Right lobe of liver (tissue), 6 donors: ENCODE data around the gene MRPL49. TPM values are rescaled to one million over a fixed set of nuclear protein-coding genes. Genes with fewer than 3 reads are reported as not detected.

Experiments used
- ATAC-seq, 4 donors: fragments of 200-7000 bp; cut with Tn5 transposase; one replicate each; pipeline ENCODE4 v1.9.1; 2020; ENCODE audit warnings: mild to moderate bottlenecking in 4 of 4, moderate library complexity in 4 of 4
- DNase-seq, 3 donors: peaks; one replicate each; pipeline ENCODE4 v3.0.0-alpha.2; 2020
- H3K27ac ChIP-seq, 3 donors: fragments of 200-600 bp; one replicate each; pipeline ENCODE4 v1.8.0; 2022
- H3K27me3 ChIP-seq, 2 donors: fragments of 200-600 bp; one replicate each; pipeline ENCODE4 v1.8.0; 2022
- H3K36me3 ChIP-seq, 4 donors: fragments of 200-600 bp; sonication (generic) in 1 of 4; one replicate each; pipeline versions ENCODE4 v1.5.1 to v1.8.0; 2017 to 2022; ENCODE audit warnings: control low read depth in 1 of 4
- H3K4me1 ChIP-seq, 4 donors: fragments of 200-600 bp; sonication (generic) in 1 of 4; one replicate each; pipeline versions ENCODE4 v1.5.1 to v1.8.0; 2017 to 2022; ENCODE audit warnings: control low read depth in 1 of 4
- H3K4me3 ChIP-seq, 3 donors: fragments of 200-600 bp; one replicate each; pipeline ENCODE4 v1.8.0; 2022
- H3K9me3 ChIP-seq, 4 donors: fragments of 200-600 bp; sonication (generic) in 1 of 4; one replicate each; pipeline versions ENCODE4 v1.5.1 to v1.8.0; 2017 to 2022; ENCODE audit warnings: control low read depth in 1 of 4
- POLR2A ChIP-seq: fragments of 450-650 bp; IDR thresholded peaks from one replicate; pipeline ENCODE4 v1.6.1; 2017; ENCODE audit warnings: antibody characterized with exemption, mild to moderate bottlenecking
- WGBS: methylation state at CpG from one replicate; pipeline ENCODE4 v1.1.6; 2018; ENCODE audit warnings: low coverage, low lambda C conversion rate; ENCODE audit not compliant: insufficient coverage; ENCODE audit errors: missing lambda C conversion rate; 5-methylcytosine and 5-hydroxymethylcytosine counted together
- intact Hi-C, 2 donors: fragments of 100-400 bp; cut with DNase I; formaldehyde crosslinking; loops; one replicate each; pipeline versions ENCODE4 v1.11.2 to v1.14.1; 2022
- total RNA-seq, 6 experiments: library from RNA; depleted of rRNA in 2 of 6; stranded (reverse); fragments of >200 nt in 2 of 6; fragmentation: NEBNext Ultra II Directional in 3 of 6; extraction: Animal tissue kit (Norgen Biotek cat#: 25700) in 3 of 6; gene quantifications; one replicate each; pipeline versions ENCODE4 v1.1.0 to v1.2.4, GENCODE V29; 2016 to 2023
- TF ChIP-seq, protein P1 (sequence below), 4 donors: fragments of 200-600 bp in 3 of 4; fragments of 450-650 bp in 1 of 4; IDR thresholded peaks; one replicate each; pipeline versions ENCODE4 v1.5.1 to v1.8.0; 2016 to 2022; ENCODE audit warnings: antibody characterized with exemption in 4 of 4, mild to moderate bottlenecking in 2 of 4
- donor health status: DM: no; HTN: yes; CAD: no.
- donor health status: DM: no; HTN: no; CAD: no.
- donor health status: DM: no; HTN: no; CAD: no.
- donor health status: DM: no; HTN: yes; CAD: no.
- donor health status: DM: no; HTN: yes; CAD: no.

MRPL49 gene
- total RNA-seq, 6 experiments from 2014 or later = 26.3 to 51.7 (median 28.4) TPM

DNA sequence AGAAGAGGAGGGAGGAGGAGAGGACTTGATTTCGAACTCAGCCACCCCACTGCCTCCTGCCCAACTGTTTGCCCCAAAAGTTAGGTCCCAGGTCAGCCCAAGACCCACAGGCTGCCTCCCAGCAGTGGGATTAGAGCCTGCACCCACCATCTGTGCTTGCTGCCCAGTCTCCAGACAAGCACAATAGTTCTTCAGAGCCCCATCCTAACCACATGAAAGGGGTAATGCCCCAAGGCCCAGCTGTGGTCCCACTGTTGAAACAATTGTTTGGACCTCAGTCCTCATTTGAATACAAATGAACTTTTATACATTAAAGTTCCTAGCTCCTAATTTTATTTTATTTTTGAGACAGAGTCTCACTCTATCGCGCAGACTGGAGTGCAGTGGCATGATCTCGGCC is 31.5 kb upstream of the MRPL49 start:
- 98% methylated on average over 4 of the region's 4 CpGs for WGBS
- no peaks in the 10 kb centered on the region for H3K9me3 ChIP-seq
- no peak overlapping the region for H3K27ac ChIP-seq
- peaks cover 0 to 18% (median 7%) of the 10 kb centered on the region in 4 donors for H3K36me3 ChIP-seq
- peaks cover 0 to 2% (median 0%) of the 10 kb centered on the region in 4 donors for H3K4me1 ChIP-seq
- TF ChIP-seq, protein P1, sequence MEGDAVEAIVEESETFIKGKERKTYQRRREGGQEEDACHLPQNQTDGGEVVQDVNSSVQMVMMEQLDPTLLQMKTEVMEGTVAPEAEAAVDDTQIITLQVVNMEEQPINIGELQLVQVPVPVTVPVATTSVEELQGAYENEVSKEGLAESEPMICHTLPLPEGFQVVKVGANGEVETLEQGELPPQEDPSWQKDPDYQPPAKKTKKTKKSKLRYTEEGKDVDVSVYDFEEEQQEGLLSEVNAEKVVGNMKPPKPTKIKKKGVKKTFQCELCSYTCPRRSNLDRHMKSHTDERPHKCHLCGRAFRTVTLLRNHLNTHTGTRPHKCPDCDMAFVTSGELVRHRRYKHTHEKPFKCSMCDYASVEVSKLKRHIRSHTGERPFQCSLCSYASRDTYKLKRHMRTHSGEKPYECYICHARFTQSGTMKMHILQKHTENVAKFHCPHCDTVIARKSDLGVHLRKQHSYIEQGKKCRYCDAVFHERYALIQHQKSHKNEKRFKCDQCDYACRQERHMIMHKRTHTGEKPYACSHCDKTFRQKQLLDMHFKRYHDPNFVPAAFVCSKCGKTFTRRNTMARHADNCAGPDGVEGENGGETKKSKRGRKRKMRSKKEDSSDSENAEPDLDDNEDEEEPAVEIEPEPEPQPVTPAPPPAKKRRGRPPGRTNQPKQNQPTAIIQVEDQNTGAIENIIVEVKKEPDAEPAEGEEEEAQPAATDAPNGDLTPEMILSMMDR (IDR thresholded peaks at IDR 0.05) = no peak
- TF ChIP-seq POLR2A = no peak
- H3K27me3 ChIP-seq = no peaks in the 10 kb centered on the region
- no peak overlapping the region for H3K4me3 ChIP-seq
- ATAC-seq (no peak), DNase-seq (no peak)
- intact Hi-C loops = no loop called here

DNA sequence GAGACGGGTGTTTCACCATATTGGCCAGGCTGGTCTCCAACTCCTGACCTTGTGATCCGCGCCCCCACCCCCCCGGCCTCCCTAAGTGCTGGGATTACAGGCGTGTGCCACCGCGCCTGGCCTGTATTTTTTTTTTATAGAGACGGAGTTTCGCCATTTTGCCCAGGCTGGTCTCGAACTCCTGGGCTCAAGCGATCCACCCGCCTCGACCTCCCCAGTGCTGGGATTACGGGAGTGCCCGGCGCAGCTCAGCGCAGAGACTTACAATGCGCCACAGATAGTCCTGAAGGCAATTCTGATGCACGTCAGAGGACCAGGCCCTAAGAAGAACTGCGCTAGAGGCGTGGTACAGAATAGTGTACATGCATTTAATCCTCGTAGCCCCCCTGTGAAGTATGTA is 26.7 kb upstream of the MRPL49 start:
- Histone ChIP-seq H3K9me3 (no peaks in the 10 kb centered on the region), H3K27ac (peak overlapping the region in 1 of 3 donors; percentile 47), H3K27me3 (no peaks in the 10 kb centered on the region), H3K36me3 (peaks cover 0 to 7% (median 0%) of the 10 kb centered on the region in 4 donors), H3K4me3 (peak overlapping the region in 2 of 3 donors; percentile 84 to 89), H3K4me1 (peaks cover 0 to 16% (median 4%) of the 10 kb centered on the region in 4 donors)
- intact Hi-C loops = no loop called here
- TF ChIP-seq, protein P1 (IDR thresholded peaks at IDR 0.05) = no peak
- no peak for TF ChIP-seq POLR2A
- WGBS = 67% methylated on average over 8 of the region's 22 CpGs
- DNase-seq = no peak
- ATAC-seq = no peak

DNA sequence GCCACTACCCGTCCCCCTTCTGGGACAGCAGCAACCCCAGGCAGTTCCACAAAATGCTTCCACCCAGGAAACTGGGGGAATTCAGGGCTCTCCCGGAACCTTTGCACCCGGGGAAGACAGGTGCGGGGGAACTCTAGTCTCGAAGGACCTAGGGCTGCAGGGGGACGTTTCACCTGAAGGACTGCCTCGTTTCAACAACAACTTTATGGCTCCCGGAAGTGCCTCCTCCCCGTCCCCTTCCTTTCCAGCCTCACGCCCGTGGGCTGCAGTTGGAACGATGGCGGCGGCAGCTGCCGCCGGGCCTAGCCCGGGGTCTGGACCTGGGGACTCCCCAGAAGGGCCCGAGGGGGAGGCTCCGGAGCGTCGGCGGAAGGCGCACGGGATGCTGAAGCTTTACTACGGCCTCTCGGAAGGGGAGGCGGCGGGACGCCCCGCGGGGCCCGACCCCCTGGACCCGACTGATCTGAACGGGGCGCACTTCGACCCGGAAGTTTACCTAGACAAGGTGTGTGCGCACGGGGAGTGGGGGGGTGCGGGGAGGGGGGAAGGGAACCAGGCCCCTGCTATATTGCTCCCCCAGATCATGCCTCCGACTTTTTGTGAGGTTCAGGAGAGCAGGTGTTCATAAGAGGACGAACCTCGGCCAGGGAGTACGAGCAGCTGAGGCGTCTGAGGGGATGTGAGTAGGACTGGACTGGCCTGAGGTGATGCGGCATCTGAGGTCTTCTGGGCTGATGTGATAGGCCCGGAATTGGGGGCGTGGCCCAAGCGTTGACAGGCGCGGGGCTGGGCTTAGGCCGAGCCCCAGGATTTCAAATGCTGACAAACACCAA is 25.9 kb upstream of the MRPL49 start, which contains the start of gene VPS51:
TSS of gene VPS51 (plus strand) at position 241 of the 833 bp plus-strand sequence. CDS start at position 278, 37 bp downstream.
- Histone ChIP-seq H3K27ac (peak within 1 kb of the TSS; percentile 78 to 91 (median 88)), H3K27me3 (no peaks in the 10 kb centered on the region), H3K4me3 (peak within 1 kb of the TSS; percentile 84 to 97 (median 89)), H3K36me3 (peaks cover 0 to 7% (median 0%) of the 10 kb centered on the region in 4 donors), H3K4me1 (peaks cover 0 to 22% (median 8%) of the 10 kb centered on the region in 4 donors), H3K9me3 (no peaks in the 10 kb centered on the region)
- intact Hi-C loops = no loop called here
- peak; percentile 89 to 93 (median 93) for DNase-seq
- ATAC-seq = peak; percentile 91 to 95 (median 94)
- WGBS = 0% methylated on average over 9 of the region's 52 CpGs
- TF ChIP-seq POLR2A = peak; percentile 87
- TF ChIP-seq, protein P1 (IDR thresholded peaks at IDR 0.05) = peak in 1 of 4 donors; percentile 19

DNA sequence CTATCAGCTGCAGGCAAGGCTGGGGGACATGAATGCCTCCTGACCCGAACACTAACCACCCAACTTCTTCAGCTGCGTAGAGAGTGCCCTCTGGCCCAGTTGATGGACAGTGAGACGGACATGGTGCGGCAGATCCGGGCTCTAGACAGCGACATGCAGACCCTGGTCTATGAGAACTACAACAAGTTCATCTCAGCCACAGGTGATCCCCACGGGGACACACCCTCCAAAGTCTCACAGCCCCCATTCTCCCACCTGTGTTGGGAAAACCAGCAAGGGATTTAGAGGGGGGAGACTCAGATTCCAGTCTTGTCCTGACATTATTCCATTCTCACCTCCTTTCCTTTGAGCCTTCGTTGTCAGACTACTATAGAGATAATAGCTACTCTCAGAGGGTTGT is 25.2 kb upstream of the MRPL49 start:
- Histone ChIP-seq H3K27me3 (no peaks in the 10 kb centered on the region), H3K4me1 (peaks cover 0 to 29% (median 11%) of the 10 kb centered on the region in 4 donors), H3K27ac (peak overlapping the region; percentile 78 to 91 (median 88)), H3K9me3 (no peaks in the 10 kb centered on the region), H3K4me3 (peak overlapping the region; percentile 84 to 97 (median 89)), H3K36me3 (peaks cover 0 to 7% (median 0%) of the 10 kb centered on the region in 4 donors)
- DNase-seq = no peak
- TF ChIP-seq POLR2A = no peak
- TF ChIP-seq, protein P1 (IDR thresholded peaks at IDR 0.05) = no peak
- WGBS = 21% methylated on average over 4 of the region's 8 CpGs
- no peak for ATAC-seq
- intact Hi-C loops = no loop called here
